H1 (cell line): Measurements from ENCODE around the gene SPTBN4. TPM values are rescaled to one million over a fixed set of nuclear protein-coding genes. Genes with fewer than 3 reads are reported as not detected.

Source experiments
- CTCF ChIA-PET: fragments of 300-600 bp; sonication (Branson Sonifier 250); formaldehyde crosslinking; loops from one replicate; lab custom pipeline; 2021; ENCODE audit not compliant: partially characterized antibody; lab: Charles Lee
- POLR2A ChIA-PET: fragments of 300-600 bp; sonication (Branson Sonifier 250); formaldehyde crosslinking; loops from one replicate; lab custom pipeline; 2021; ENCODE audit warnings: inconsistent platforms; ENCODE audit not compliant: partially characterized antibody; lab: Charles Lee
- DNase-seq, 2 experiments: peaks; one replicate each; pipeline versions ENCODE4 v3.0.0 to v3.0.0-alpha.2; 2010 to 2022; ENCODE audit warnings: low spot score in 2 of 2, low read depth in 1 of 2, mixed read lengths in 1 of 2
- FAIRE-seq: peaks from 2 replicates; lab custom pipeline; 2011; peaks lifted over from hg19 to GRCh38; lab: Jason Lieb, UNC
- H2AFZ ChIP-seq: 2 replicates; pipeline ENCODE4 v1.8.1; 2012; ENCODE audit warnings: low read length, inconsistent platforms
- H2AK5ac ChIP-seq: 2 replicates; pipeline ENCODE4 v1.6.1; 2013; ENCODE audit warnings: low read depth, low read length
- H2BK120ac ChIP-seq: replicated peaks from 2 replicates; pipeline ENCODE3; 2013; ENCODE audit warnings: low read depth, low read length, inconsistent platforms
- H2BK12ac ChIP-seq: 2 replicates; pipeline ENCODE4 v1.6.1; 2013; ENCODE audit warnings: low read depth, low read length
- H2BK15ac ChIP-seq: 2 replicates; pipeline ENCODE4 v1.6.1; 2013; ENCODE audit warnings: low read length
- H2BK20ac ChIP-seq: 2 replicates; pipeline ENCODE4 v1.6.1; 2013; ENCODE audit warnings: low read length
- H2BK5ac ChIP-seq: 2 replicates; pipeline ENCODE4 v1.6.1; 2013; ENCODE audit warnings: low read depth, low read length
- H3K14ac ChIP-seq: 2 replicates; pipeline ENCODE4 v1.6.1; 2013; ENCODE audit warnings: inconsistent platforms; ENCODE audit not compliant: insufficient read length
- H3K18ac ChIP-seq: 2 replicates; pipeline ENCODE4 v1.6.1; 2013; ENCODE audit warnings: low read length; ENCODE audit errors: extremely low read depth
- H3K23ac ChIP-seq: 2 replicates; pipeline ENCODE4 v1.6.1; 2013; ENCODE audit warnings: inconsistent platforms; ENCODE audit not compliant: insufficient read length
- H3K23me2 ChIP-seq: 2 replicates; pipeline ENCODE4 v1.6.1; 2013; ENCODE audit warnings: low read depth, low read length
- H3K27ac ChIP-seq: 2 replicates; pipeline ENCODE4 v1.6.1; 2011; ENCODE audit warnings: low read depth, low read length, inconsistent platforms
- H3K27me3 ChIP-seq, 4 experiments: replicated peaks in 1 of 4; 1 replicate in 1 of 4; 2 replicates in 3 of 4; pipeline versions ENCODE4 v1.6.1 to v1.8.1; 2011 to 2013; ENCODE audit warnings: low read length in 3 of 4, mild to moderate bottlenecking in 3 of 4, inconsistent platforms in 2 of 4, mixed read lengths in 2 of 4, moderate library complexity in 1 of 4; ENCODE audit not compliant: control insufficient read depth in 3 of 4, insufficient read depth in 3 of 4; ENCODE audit errors: extremely low read depth in 1 of 4
- H3K36me3 ChIP-seq, 4 experiments: 2 replicates each; pipeline versions ENCODE4 v1.6.1 to v1.8.1; 2011 to 2013; ENCODE audit warnings: mild to moderate bottlenecking in 4 of 4, low read length in 3 of 4, moderate library complexity in 2 of 4, control low read depth in 1 of 4, inconsistent platforms in 1 of 4; ENCODE audit not compliant: insufficient read depth in 4 of 4, control insufficient read depth in 2 of 4
- H3K4ac ChIP-seq: replicated peaks from 2 replicates; pipeline ENCODE3; 2013; ENCODE audit warnings: low read length, low read depth, mixed read lengths, inconsistent platforms; ENCODE audit not compliant: insufficient read length
- H3K4me1 ChIP-seq, 4 experiments: replicated peaks in 1 of 4; 1 replicate in 1 of 4; 2 replicates in 3 of 4; pipeline versions ENCODE4 v1.6.1 to v1.8.1; 2011 to 2013; ENCODE audit warnings: low read length in 3 of 4, inconsistent platforms in 2 of 4, mixed read lengths in 1 of 4; ENCODE audit not compliant: insufficient read depth in 4 of 4, control insufficient read depth in 3 of 4
- H3K4me2 ChIP-seq, 2 experiments: 2 replicates each; pipeline versions ENCODE4 v1.6.1 to v1.8.1; 2011 to 2013; ENCODE audit warnings: low read depth in 2 of 2, low read length in 2 of 2, control low read depth in 1 of 2, inconsistent platforms in 1 of 2, mild to moderate bottlenecking in 1 of 2; ENCODE audit not compliant: insufficient read depth in 1 of 2
- H3K4me3 ChIP-seq, 4 experiments: fragments of 200-600, 300-600 bp in 1 of 4; sonication (generic), shearing (Covaris generic), sonication (Bioruptor Twin) in 1 of 4; 2 replicates each; pipeline versions ENCODE4 v1.5.1 to v1.8.1; 2011 to 2016; ENCODE audit warnings: low read length in 4 of 4, low read depth in 3 of 4, control low read depth in 2 of 4, inconsistent platforms in 2 of 4, mild to moderate bottlenecking in 2 of 4, mixed read lengths in 1 of 4, moderate library complexity in 1 of 4; ENCODE audit not compliant: insufficient read depth in 2 of 4; ENCODE audit errors: extremely low read depth in 1 of 4
- H3K56ac ChIP-seq: replicated peaks from 2 replicates; pipeline ENCODE3; 2013; ENCODE audit warnings: low read depth, mild to moderate bottlenecking, mixed read lengths, low read length, inconsistent platforms; ENCODE audit not compliant: insufficient read length
- H3K79me1 ChIP-seq: 2 replicates; pipeline ENCODE4 v1.6.1; 2013; ENCODE audit warnings: low read depth, low read length, control low read depth
- H3K79me2 ChIP-seq, 2 experiments: 2 replicates each; pipeline versions ENCODE4 v1.6.1 to v1.8.1; 2012 to 2013; ENCODE audit warnings: low read length in 2 of 2, mild to moderate bottlenecking in 2 of 2, inconsistent platforms in 1 of 2; ENCODE audit not compliant: insufficient read depth in 2 of 2, control insufficient read depth in 1 of 2
- H3K9ac ChIP-seq, 4 experiments: replicated peaks in 1 of 4; 1 replicate in 1 of 4; 2 replicates in 3 of 4; pipeline versions ENCODE4 v1.6.1 to v1.8.1; 2011 to 2013; ENCODE audit warnings: low read depth in 3 of 4, low read length in 3 of 4, control low read depth in 2 of 4, mild to moderate bottlenecking in 2 of 4, moderate library complexity in 2 of 4, inconsistent platforms in 1 of 4; ENCODE audit errors: extremely low read depth in 1 of 4
- H3K9me3 ChIP-seq, 2 experiments: 2 replicates each; pipeline versions ENCODE4 v1.6.1 to v1.8.1; 2012 to 2013; ENCODE audit warnings: mild to moderate bottlenecking in 2 of 2, moderate library complexity in 2 of 2, control low read depth in 1 of 2, inconsistent platforms in 1 of 2, low read depth in 1 of 2, low read length in 1 of 2, mixed read lengths in 1 of 2; ENCODE audit not compliant: insufficient read depth in 2 of 2
- H4K20me1 ChIP-seq, 2 experiments: replicated peaks in 1 of 2; 2 replicates each; pipeline versions ENCODE3 to v1.8.1; 2011 to 2013; ENCODE audit warnings: inconsistent platforms in 2 of 2, low read length in 2 of 2, mild to moderate bottlenecking in 1 of 2; ENCODE audit not compliant: insufficient read depth in 2 of 2, control insufficient read depth in 1 of 2
- H4K5ac ChIP-seq: 2 replicates; pipeline ENCODE4 v1.6.1; 2013; ENCODE audit warnings: low read length, low read depth, mixed read lengths, inconsistent platforms; ENCODE audit not compliant: insufficient read length
- H4K8ac ChIP-seq: 2 replicates; pipeline ENCODE4 v1.8.0; 2013; ENCODE audit warnings: mild to moderate bottlenecking, moderate library complexity, low read length, inconsistent platforms; ENCODE audit not compliant: insufficient read depth; ENCODE audit errors: extremely low read depth
- H4K91ac ChIP-seq: replicated peaks from 2 replicates; pipeline ENCODE3; 2013; ENCODE audit warnings: low read length, mixed read lengths, inconsistent platforms; ENCODE audit not compliant: insufficient read length
- CHD2 ChIP-seq: IDR thresholded peaks from 2 replicates; pipeline ENCODE4 v1.6.1; 2012; ENCODE audit warnings: low read length, improper control_type of control experiment
- E2F6 ChIP-seq: IDR thresholded peaks from 2 replicates; pipeline ENCODE4 v1.6.1; 2012; ENCODE audit warnings: inconsistent platforms
- MAX ChIP-seq: IDR thresholded peaks from 2 replicates; pipeline ENCODE4 v1.6.1; 2012; ENCODE audit warnings: inconsistent platforms
- SUZ12 ChIP-seq: fragments of 200-600 bp; sonication (generic); IDR thresholded peaks from 2 replicates; pipeline ENCODE4 v1.6.1; 2012; ENCODE audit warnings: mild to moderate bottlenecking, inconsistent platforms, low read length, moderate library complexity, mixed read lengths
- USF2 ChIP-seq: IDR thresholded peaks from 2 replicates; pipeline ENCODE4 v1.6.1; 2011; ENCODE audit warnings: low read length, improper control_type of control experiment
- WGBS, 2 experiments: shearing (Covaris generic) in 1 of 2; methylation state at CpG; one replicate each; pipeline versions ENCODE4 v1.1.6 to v1.1.7; 2013 to 2015; ENCODE audit warnings: low lambda C conversion rate in 2 of 2, mixed read lengths in 2 of 2, inconsistent platforms in 1 of 2, low coverage in 1 of 2, missing lambda C conversion rate in 1 of 2; ENCODE audit not compliant: insufficient replicate concordance in 2 of 2, insufficient coverage in 1 of 2, insufficient read length in 1 of 2; ENCODE audit errors: extremely low coverage in 1 of 2, missing lambda C conversion rate in 1 of 2; 5-methylcytosine and 5-hydroxymethylcytosine counted together
- polyA plus RNA-seq, 7 experiments: library from polyadenylated mRNA; depleted of rRNA in 3 of 7; stranded (reverse) in 5 of 7; unstranded in 2 of 7; fragments of >200 nt in 5 of 7; fragments of 200-250 nt in 2 of 7; gene quantifications; 1 replicate in 5 of 7; 2 replicates in 1 of 7; 4 replicates in 1 of 7; pipeline versions ENCODE4 v1.2.1 to v1.2.3, GENCODE V29; 2011 to 2013; ENCODE audit warnings: missing spikeins in 2 of 7, mixed read lengths in 2 of 7
- total RNA-seq: library from RNA; stranded (reverse); fragmentation: NEBNext Ultra II Directional; extraction: Animal tissue kit (Norgen Biotek cat#: 25700); gene quantifications from 2 replicates; pipeline ENCODE4 v1.2.1, GENCODE V29; 2021

Gene SPTBN4
- total and polyA plus RNA-seq, 2 of the 8 experiments (the other 6 are each of a cell fraction or from before 2014, with no cell fraction given) = 1.9 to 3.0 TPM

- H3K4me3 ChIP-seq = peak overlapping the region; percentile 15 to 67 (median 32); a peak in 7 of 8 replicates
These were observed 143.7 kb downstream of the SPTBN4 start for GRCh38 chr19:40610396-40611064.

More at GRCh38 chr19:40610396-40611064, 143.7 kb downstream of the SPTBN4 start:
- FAIRE-seq (no peak), DNase-seq (no peak)
- POLR2A ChIA-PET = interaction anchor here (0.8 to 1.3 kb wide), 6 partner anchors 8 to 190 kb away, joined by 3 to 5 read pairs (median 3); no protein-coding TSS in a partner anchor
- 56% methylated on average over 19 of the region's 29 CpGs; no CpG with 5 or more reads in 1 of the 2 experiments for WGBS, 2 experiments
- H2BK120ac ChIP-seq = no peak overlapping the region
- no peak for TF ChIP-seq CHD2
- TF ChIP-seq MAX = peak; percentile 54; the same call in 1 of the 2 replicates
- TF ChIP-seq E2F6 = peak; percentile 12; the same call in 1 of the 2 replicates
- no peak for TF ChIP-seq USF2
- TF ChIP-seq SUZ12 = no peak
- TF ChIP-seq, all 59 proteins: peak for 2
- Histone ChIP-seq H3K14ac (no peak overlapping the region), H4K8ac (peak overlapping the region; percentile 79), H4K5ac (no peak overlapping the region), H3K56ac (peak overlapping the region; percentile 9), H3K4ac (peak overlapping the region; percentile 83), H3K23me2 (peaks cover 30% of the 10 kb centered on the region), H3K9ac (no peak overlapping the region), H3K27me3 (peaks cover 2 to 54% (median 49%) of the 10 kb centered on the region in 4 experiments), H3K4me2 (peak overlapping the region; percentile 66 to 99), H4K20me1 (peaks cover 5 to 7% of the 10 kb centered on the region in 2 experiments), H3K36me3 (no peaks in the 10 kb centered on the region; a peak in 1 of 8 replicates), H2AK5ac (0 out of 2 replicates have a peak overlapping the region, but pooled peaks have one; percentile 70), H2AFZ (no peak overlapping the region), H2BK20ac (no peak overlapping the region), H2BK5ac (peak overlapping the region; percentile 63; the same call in 1 of the 2 replicates), H3K18ac (0 out of 2 replicates have a peak overlapping the region, but pooled peaks have one; percentile 32), H3K23ac (no peak overlapping the region), H3K79me2 (no peaks in the 10 kb centered on the region), H2BK15ac (no peak overlapping the region), H3K9me3 (no peaks in the 10 kb centered on the region), H3K27ac (no peak overlapping the region), H4K91ac (no peak overlapping the region), H3K4me1 (peaks cover 3 to 17% (median 12%) of the 10 kb centered on the region in 4 experiments; a peak in 6 of 7 replicates), H2BK12ac (0 out of 2 replicates have a peak overlapping the region, but pooled peaks have one; percentile 29), H3K79me1 (no peaks in the 10 kb centered on the region)
- CTCF ChIA-PET = interaction anchor here (0.8 to 2.6 kb wide), 7 partner anchors 9 to 101 kb away, joined by 3 to 14 read pairs (median 4); partner anchors contain the start of gene LTBP4
